ENCODE measurements around the gene CLEC4G.
"Not testable (repeated sequence)": the region's sequence is repeated elsewhere in the genome, so short reads cannot be mapped to it uniquely, and the experiment has no call there.

CLEC4G gene

DNA sequence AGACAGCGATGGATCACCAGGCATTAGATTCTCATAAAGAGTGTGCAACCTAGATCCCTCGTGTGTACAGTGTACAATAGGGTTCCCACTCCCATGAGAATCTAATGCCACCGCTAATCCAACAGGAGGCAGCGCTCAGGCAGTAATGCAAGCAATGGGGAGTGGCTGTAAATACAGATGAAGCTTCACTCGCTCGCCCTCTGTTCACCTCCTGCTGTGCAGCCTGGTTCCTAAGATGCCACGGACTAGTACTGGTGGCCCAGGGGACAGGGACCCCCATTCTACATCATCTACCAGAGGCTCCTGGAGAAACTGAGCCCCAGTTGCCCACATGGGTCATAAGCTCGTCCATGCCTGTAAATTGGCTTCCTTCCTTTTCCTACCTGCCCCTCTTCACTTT lies 39.2 kb upstream of the CLEC4G start:
- no peak for DNase-seq (ENCODE audit: extremely low read depth, low read depth)
- TF ChIP-seq, protein P1, sequence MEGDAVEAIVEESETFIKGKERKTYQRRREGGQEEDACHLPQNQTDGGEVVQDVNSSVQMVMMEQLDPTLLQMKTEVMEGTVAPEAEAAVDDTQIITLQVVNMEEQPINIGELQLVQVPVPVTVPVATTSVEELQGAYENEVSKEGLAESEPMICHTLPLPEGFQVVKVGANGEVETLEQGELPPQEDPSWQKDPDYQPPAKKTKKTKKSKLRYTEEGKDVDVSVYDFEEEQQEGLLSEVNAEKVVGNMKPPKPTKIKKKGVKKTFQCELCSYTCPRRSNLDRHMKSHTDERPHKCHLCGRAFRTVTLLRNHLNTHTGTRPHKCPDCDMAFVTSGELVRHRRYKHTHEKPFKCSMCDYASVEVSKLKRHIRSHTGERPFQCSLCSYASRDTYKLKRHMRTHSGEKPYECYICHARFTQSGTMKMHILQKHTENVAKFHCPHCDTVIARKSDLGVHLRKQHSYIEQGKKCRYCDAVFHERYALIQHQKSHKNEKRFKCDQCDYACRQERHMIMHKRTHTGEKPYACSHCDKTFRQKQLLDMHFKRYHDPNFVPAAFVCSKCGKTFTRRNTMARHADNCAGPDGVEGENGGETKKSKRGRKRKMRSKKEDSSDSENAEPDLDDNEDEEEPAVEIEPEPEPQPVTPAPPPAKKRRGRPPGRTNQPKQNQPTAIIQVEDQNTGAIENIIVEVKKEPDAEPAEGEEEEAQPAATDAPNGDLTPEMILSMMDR (IDR thresholded peaks at IDR 0.05; ENCODE audit: low read depth, low read length), result no peak

DNA sequence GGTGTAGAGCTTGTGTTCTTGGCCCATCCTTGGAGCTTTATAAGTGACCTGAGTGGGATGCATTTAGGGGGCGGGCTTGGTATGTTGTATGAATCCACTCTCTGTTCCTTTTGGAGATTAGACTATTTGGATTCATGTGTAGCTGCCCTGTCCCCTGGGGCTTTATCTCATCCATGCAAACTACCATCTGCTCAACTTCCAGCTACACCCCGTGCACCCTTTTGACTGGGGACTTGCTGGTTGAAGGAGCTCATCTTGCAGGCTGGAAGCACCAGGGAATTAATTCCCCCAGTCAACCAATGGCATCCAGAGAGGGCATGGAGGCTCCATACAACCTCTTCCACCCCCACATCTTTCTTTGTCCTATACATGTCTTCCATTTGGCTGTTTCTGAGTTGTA lies 37.3 kb upstream of the CLEC4G start:
- no peak for DNase-seq (ENCODE audit: extremely low read depth, low read depth)

DNA sequence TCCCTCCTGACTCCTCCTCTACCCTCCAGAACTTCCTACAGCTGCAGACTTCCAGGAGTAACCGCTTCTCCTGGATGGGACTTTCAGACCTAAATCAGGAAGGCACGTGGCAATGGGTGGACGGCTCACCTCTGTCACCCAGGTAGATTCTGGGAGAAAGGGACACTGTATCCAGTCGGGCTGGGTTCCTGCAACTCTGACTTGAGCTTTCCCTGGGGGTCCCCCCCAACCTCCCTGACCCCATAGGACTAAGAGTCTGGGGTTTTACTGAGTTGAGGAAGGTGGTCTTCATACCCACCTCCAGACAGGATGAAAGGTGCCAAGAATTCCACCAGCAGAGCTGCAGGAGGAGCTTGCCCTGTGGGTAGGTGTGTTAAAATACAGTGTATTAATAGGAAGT lies 35.6 kb upstream of the CLEC4G start:
- TF ChIP-seq, protein P1 (IDR thresholded peaks at IDR 0.05; ENCODE audit: low read depth, low read length), result no peak
- DNase-seq (ENCODE audit: extremely low read depth, low read depth), result no peak

More for the DNA sequence above, 37.3 kb upstream of the CLEC4G start:
- TF ChIP-seq, protein P1 (IDR thresholded peaks at IDR 0.05; ENCODE audit: low read depth, low read length), result no peak

DNA sequence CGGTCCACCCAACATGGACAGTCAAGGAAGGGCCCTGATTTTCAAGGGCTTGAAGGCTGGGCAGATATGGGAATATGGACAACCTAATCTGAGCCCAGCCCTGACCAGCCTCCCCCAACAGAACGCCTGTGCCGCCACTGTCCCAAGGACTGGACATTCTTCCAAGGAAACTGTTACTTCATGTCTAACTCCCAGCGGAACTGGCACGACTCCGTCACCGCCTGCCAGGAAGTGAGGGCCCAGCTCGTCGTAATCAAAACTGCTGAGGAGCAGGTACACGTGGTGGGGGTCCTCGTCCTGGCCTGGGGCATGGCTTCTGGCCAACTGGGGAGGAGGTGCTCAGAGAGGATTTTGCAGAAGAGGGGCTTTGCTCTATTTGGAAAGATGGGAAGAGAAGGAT lies 34.6 kb upstream of the CLEC4G start:
- no peak for DNase-seq (ENCODE audit: extremely low read depth, low read depth)
- TF ChIP-seq, protein P1 (IDR thresholded peaks at IDR 0.05; ENCODE audit: low read depth, low read length), result no peak

DNA sequence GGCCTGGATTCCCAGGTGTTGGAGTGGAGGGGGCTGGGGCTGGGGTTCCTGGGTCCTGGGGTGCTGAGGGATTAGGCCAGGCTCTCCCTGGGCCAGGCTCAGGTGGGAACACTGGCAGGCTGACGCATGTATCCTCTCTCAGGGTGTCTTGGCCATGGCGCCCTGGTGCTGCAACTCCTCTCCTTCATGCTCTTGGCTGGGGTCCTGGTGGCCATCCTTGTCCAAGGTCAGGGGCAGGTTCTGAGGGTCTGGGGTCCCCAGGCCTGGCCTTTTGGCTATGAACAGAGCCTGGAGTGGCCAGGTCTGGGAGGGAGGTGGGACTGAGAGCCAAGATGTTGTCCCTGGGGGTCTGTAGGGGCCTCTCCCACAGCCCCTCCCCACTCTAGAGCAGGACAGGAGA lies 33.1 kb upstream of the CLEC4G start:
- not testable (repeated sequence) for DNase-seq (ENCODE audit: extremely low read depth, low read depth)

DNA sequence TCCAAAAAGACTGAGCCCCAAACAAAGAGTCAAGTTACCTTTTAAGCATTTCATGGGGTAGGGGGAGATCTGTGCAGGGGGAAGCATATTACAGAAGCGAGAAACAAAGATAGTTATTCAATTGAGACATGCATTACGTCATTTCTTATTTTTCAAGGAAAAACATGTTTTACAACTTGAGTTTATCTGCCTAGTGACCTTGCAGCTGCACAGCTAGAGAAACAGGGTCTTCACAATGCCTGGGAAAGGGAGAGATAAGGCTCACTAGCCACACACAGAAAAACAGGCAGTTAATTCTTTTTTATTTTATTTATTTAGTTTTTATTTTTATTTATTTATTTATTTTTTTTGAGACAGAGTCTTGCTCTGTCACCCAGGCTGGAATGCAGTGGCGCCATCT lies 32.2 kb upstream of the CLEC4G start:
- DNase-seq (ENCODE audit: extremely low read depth, low read depth), result not testable (repeated sequence)

DNA sequence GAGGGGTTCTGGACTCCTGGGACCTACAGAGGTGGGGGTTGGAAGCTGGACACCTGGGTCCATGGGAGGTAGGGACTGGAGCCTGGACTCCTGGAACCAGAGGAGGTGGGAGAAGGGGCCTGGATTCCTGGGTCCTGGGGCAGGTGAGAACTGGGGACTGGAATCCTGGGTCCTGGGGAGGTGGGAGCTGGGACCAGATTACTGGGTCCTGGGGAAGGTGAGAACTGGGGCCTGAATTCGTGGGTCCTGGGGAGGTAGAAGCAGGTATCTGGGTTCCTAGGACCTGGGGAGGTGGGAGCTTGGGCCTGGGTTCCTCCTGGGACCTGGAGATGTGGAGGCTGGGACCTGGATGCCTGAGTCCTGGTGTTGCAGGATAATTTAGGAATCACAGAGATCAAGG lies 31.8 kb upstream of the CLEC4G start:
- TF ChIP-seq, protein P1 (IDR thresholded peaks at IDR 0.05; ENCODE audit: low read depth, low read length), result no peak
- no peak for DNase-seq (ENCODE audit: extremely low read depth, low read depth)

DNA sequence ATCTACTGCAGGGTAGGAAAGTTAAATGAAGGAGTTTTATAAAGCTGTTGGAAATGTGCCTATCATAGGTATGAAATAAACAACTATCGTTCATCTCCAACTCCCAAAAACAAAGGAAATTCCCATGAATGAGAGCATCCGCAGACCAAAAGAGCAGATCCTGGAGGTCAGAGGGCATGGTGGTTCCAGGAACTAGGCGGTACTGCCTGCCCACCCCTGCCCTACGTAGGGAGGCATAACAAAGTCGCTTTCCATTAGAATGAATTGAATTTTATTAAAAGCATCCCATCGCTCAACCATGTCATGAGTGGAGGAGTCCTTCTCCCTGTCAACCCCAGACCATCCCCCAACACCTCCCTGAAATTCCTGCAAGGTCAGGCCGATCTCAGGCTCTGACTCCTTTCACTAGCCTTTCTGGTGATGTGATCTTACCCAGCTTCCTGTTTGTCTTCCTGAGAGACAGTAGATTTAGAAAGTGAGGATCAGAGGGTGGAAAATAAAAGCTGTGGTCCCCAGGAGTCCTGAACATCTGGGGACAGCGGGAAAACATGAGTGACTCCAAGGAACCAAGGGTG lies 30.9 kb upstream of the CLEC4G start, which contains the start of gene CLEC4M:
TSS of gene CLEC4M (plus strand) at position 525 of the 575 bp plus-strand sequence. CDS start at position 549, 24 bp downstream.
- DNase-seq (ENCODE audit: extremely low read depth, low read depth), result no peak
- TF ChIP-seq, protein P1 (IDR thresholded peaks at IDR 0.05; ENCODE audit: low read depth, low read length), result no peak
